ENCODE results near the gene NRTN. TPM values are rescaled to one million over a fixed set of nuclear protein-coding genes. Genes with fewer than 3 reads are reported as not detected.

The NRTN gene
- total and polyA plus RNA-seq, 2 of the 13 experiments (the other 11 are each of a cell fraction or from before 2014, with no cell fraction given) = 4.1 to 5.3 TPM

- TF ChIP-seq ZNF563 (CRISPR knock-in tag; IDR thresholded peaks at IDR 0.05) (peak; percentile 51; the same call in 1 of the 2 replicates), ARID5B (CRISPR knock-in tag; IDR thresholded peaks at IDR 0.05) (peak; percentile 60; the same call in 1 of the 2 replicates), ZNF687 (CRISPR knock-in tag; IDR thresholded peaks at IDR 0.05) (peak; percentile 94), TIGD3 (CRISPR knock-in tag; IDR thresholded peaks at IDR 0.05; ENCODE audit: borderline replicate concordance) (no peak), KDM6A (CRISPR knock-in tag; IDR thresholded peaks at IDR 0.05; ENCODE audit: low read depth) (no peak), ZNF615 (CRISPR knock-in tag; IDR thresholded peaks at IDR 0.05; ENCODE audit: borderline replicate concordance) (0 out of 2 replicates have a peak, but pooled peaks have one; percentile 27), ZNF335 (CRISPR knock-in tag; IDR thresholded peaks at IDR 0.05) (0 out of 2 replicates have a peak, but pooled peaks have one; percentile 18), ZBTB7A (CRISPR knock-in tag; IDR thresholded peaks at IDR 0.05) (0 out of 2 replicates have a peak, but pooled peaks have one; percentile 13), ZNF740 (CRISPR knock-in tag; IDR thresholded peaks at IDR 0.05) (no peak), ZNF567 (CRISPR knock-in tag; IDR thresholded peaks at IDR 0.05; ENCODE audit: borderline replicate concordance) (0 out of 2 replicates have a peak, but pooled peaks have one; percentile 65), ZNF619 (CRISPR knock-in tag; IDR thresholded peaks at IDR 0.05) (no peak; the same call in 1 of the 2 replicates), HNRNPUL1 (IDR thresholded peaks at IDR 0.05; ENCODE audit: low read depth, low read length) (no peak), KLF16 (CRISPR knock-in tag; IDR thresholded peaks at IDR 0.05) (peak in 1 of 2 experiments; percentile 73; a peak in 1 of 4 replicates), CSRNP1 (CRISPR knock-in tag; IDR thresholded peaks at IDR 0.05) (peak; percentile 78)
Measured at GRCh38 chr19:5803752-5804515, 933 bp upstream of the NRTN start (continued).
